Subcutaneous abdominal adipose tissue (tissue), 5 donors: ENCODE measurements around the gene SNED1.

Experiments
- H3K27ac ChIP-seq: one replicate; pipeline ENCODE4 v1.7.0; 2013; ENCODE audit warnings: low read depth, mild to moderate bottlenecking, inconsistent platforms, low read length, moderate library complexity
- H3K27me3 ChIP-seq, 5 donors: one replicate each; pipeline ENCODE4 v1.7.0; 2013; ENCODE audit warnings: low read length in 5 of 5, inconsistent platforms in 1 of 5; ENCODE audit not compliant: control insufficient read depth in 5 of 5, insufficient read depth in 4 of 5
- H3K36me3 ChIP-seq, 5 donors: one replicate each; pipeline ENCODE4 v1.7.0; 2013; ENCODE audit warnings: low read length in 5 of 5; ENCODE audit not compliant: control insufficient read depth in 5 of 5, insufficient read depth in 5 of 5
- H3K4me1 ChIP-seq, 5 donors: one replicate each; pipeline ENCODE4 v1.7.0; 2013; ENCODE audit warnings: low read length in 5 of 5, mild to moderate bottlenecking in 3 of 5, moderate library complexity in 1 of 5; ENCODE audit not compliant: control insufficient read depth in 5 of 5, insufficient read depth in 5 of 5
- H3K4me3 ChIP-seq, 5 donors: one replicate each; pipeline ENCODE4 v1.7.0; 2013; ENCODE audit warnings: low read length in 5 of 5, low read depth in 1 of 5
- H3K9ac ChIP-seq, 5 donors: one replicate each; pipeline ENCODE4 v1.7.0; 2013; ENCODE audit warnings: low read length in 5 of 5, mild to moderate bottlenecking in 4 of 5, moderate library complexity in 3 of 5
- H3K9me3 ChIP-seq, 5 donors: one replicate each; pipeline ENCODE4 v1.7.0; 2013; ENCODE audit warnings: low read length in 5 of 5; ENCODE audit not compliant: control insufficient read depth in 5 of 5
- donor health status: healthy.
- donor health status: healthy.
- donor health status: healthy.
- donor health status: healthy.
- donor health status: healthy.

Gene SNED1

GRCh38 chr2:241011751-241012510 lies 13.5 kb downstream of the SNED1 start:
- Histone ChIP-seq H3K27me3 (no peaks in the 10 kb centered on the region), H3K36me3 (peaks cover 0 to 19% (median 3%) of the 10 kb centered on the region in 5 donors), H3K4me1 (peaks cover 0 to 23% (median 18%) of the 10 kb centered on the region in 5 donors), H3K27ac (no peak overlapping the region), H3K9ac (no peak overlapping the region), H3K4me3 (no peak overlapping the region), H3K9me3 (no peaks in the 10 kb centered on the region)

DNA sequence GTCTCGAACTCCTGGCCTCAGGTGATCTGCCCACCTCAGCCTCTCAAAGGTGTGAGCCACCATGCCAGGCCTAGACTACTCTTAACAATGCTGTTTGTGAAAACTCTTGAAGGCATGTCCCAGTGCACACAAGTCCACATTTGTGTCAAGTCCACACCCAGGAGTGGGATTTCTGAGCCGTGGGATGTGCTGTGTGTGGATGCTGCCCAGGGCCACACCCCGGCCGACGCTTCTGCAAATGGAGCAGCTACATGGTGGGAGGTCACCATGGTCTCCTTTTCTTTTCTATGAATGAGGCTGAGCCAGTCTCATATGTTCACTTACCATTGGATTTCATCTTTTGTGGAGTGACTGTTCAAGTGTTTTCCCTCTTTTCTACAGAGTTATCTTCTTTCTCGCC lies 15.8 kb downstream of the SNED1 start:
- Histone ChIP-seq H3K4me1 (peaks cover 0 to 18% (median 15%) of the 10 kb centered on the region in 5 donors), H3K9me3 (no peaks in the 10 kb centered on the region), H3K27ac (no peak overlapping the region), H3K36me3 (peaks cover 0 to 40% (median 20%) of the 10 kb centered on the region in 5 donors), H3K4me3 (no peak overlapping the region), H3K9ac (no peak overlapping the region), H3K27me3 (no peaks in the 10 kb centered on the region)

GRCh38 chr2:241014764-241015163 lies 16.3 kb downstream of the SNED1 start:
- H3K4me1 ChIP-seq = peaks cover 0 to 13% (median 10%) of the 10 kb centered on the region in 5 donors
- no peak overlapping the region for H3K4me3 ChIP-seq
- no peaks in the 10 kb centered on the region for H3K9me3 ChIP-seq
- H3K27me3 ChIP-seq = no peaks in the 10 kb centered on the region
- no peak overlapping the region for H3K9ac ChIP-seq
- H3K36me3 ChIP-seq = peaks cover 0 to 45% (median 20%) of the 10 kb centered on the region in 5 donors
- no peak overlapping the region for H3K27ac ChIP-seq

GRCh38 chr2:241015439-241015838 lies 17.0 kb downstream of the SNED1 start:
- Histone ChIP-seq H3K27me3 (no peaks in the 10 kb centered on the region), H3K9me3 (no peaks in the 10 kb centered on the region), H3K4me3 (no peak overlapping the region), H3K9ac (no peak overlapping the region), H3K4me1 (peaks cover 0 to 6% (median 3%) of the 10 kb centered on the region in 5 donors), H3K27ac (no peak overlapping the region), H3K36me3 (peaks cover 0 to 51% (median 20%) of the 10 kb centered on the region in 5 donors)

GRCh38 chr2:241017228-241017940 lies 19.0 kb downstream of the SNED1 start:
- H3K4me1 ChIP-seq = no peaks in the 10 kb centered on the region
- H3K9ac ChIP-seq = no peak overlapping the region

DNA sequence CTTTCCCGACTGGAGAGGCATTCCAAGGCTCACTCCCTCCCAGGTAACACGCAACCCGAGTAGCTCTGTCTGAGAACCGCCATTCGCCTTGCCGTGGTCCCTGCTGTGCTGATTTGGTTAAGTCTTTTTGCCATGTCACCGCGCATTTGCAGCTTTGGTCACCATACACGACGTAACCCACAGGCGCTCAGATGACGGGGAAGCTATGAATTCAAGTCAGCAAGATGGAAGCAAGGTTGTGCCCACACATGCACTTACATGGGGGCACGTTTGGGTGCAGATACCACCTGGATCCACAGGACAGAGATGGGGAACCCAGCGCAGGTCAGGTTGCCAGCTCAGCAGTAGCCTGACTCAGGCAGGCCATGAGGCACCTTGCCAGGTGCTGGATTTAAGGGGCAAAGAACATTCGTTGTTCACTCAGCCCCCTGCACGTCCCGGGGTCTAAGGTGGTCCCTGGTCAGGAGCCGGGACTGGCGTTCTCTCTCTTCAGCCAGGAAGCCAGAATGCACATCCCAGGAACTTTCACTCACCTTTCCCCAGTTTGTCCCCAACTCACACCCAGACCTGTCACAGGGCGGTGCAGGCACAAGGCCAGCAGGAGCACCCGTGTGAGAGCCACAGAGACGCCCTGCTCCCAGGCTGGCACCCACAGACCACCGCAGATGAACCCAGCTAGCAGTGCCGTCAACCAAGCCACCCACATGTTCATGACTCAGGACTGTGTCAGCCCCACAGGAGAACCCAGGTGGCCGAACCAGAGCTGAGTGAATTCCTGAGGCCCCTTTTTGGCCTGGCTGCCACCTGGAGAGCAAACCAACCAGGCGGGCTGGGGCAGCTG lies 19.9 kb downstream of the SNED1 start:
- Histone ChIP-seq H3K4me3 (no peak overlapping the region), H3K9ac (no peak overlapping the region), H3K27me3 (no peaks in the 10 kb centered on the region), H3K27ac (no peak overlapping the region), H3K4me1 (no peaks in the 10 kb centered on the region), H3K9me3 (peaks cover 0 to 5% (median 0%) of the 10 kb centered on the region in 5 donors), H3K36me3 (peaks cover 4 to 53% (median 20%) of the 10 kb centered on the region in 5 donors)

More at GRCh38 chr2:241017228-241017940, 19.0 kb downstream of the SNED1 start:
- Histone ChIP-seq H3K27me3 (no peaks in the 10 kb centered on the region), H3K27ac (no peak overlapping the region), H3K4me3 (no peak overlapping the region), H3K36me3 (peaks cover 3 to 56% (median 20%) of the 10 kb centered on the region in 5 donors), H3K9me3 (peaks cover 0 to 3% (median 0%) of the 10 kb centered on the region in 5 donors)

DNA sequence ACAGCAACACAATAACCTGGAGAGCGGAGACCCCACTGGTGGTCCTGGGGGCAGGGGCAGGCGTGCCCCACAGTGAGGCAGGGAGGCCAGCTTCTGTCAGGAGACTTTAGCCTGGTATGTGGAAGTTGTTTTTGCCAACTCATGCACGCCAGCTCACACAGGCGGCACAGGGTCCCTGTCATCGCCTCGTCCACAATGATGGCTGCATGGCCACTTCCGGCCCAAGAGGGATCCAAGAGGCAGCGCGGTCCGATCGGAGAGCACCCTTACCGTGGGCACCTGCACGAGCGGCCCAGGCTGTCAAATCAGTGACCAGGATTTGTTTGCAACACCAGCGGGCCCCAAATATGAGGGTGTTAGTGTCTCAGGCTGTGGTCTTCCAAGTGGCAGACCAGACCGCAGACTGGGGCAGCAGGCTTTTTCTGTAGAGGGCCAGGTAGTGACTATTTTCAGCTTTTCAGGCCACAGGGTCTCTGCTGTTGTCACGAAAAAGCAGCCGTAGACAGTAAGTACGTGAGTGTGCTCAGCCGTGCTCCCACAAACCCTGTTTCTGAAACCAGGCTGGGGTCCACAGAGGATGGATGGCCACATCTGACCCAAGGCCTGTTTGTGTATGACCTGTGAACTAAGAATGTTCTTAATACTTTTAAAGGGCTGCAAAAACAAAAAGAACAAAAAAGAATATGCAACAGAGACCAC lies 21.2 kb downstream of the SNED1 start:
- Histone ChIP-seq H3K9ac (no peak overlapping the region), H3K4me1 (no peaks in the 10 kb centered on the region), H3K36me3 (peaks cover 4 to 45% (median 20%) of the 10 kb centered on the region in 5 donors), H3K27me3 (no peaks in the 10 kb centered on the region), H3K9me3 (peaks cover 0 to 5% (median 0%) of the 10 kb centered on the region in 5 donors), H3K27ac (no peak overlapping the region), H3K4me3 (no peak overlapping the region)

GRCh38 chr2:241020201-241020600 lies 21.8 kb downstream of the SNED1 start:
- Histone ChIP-seq H3K9me3 (peaks cover 0 to 10% (median 6%) of the 10 kb centered on the region in 5 donors), H3K36me3 (peaks cover 4 to 41% (median 18%) of the 10 kb centered on the region in 5 donors)

DNA sequence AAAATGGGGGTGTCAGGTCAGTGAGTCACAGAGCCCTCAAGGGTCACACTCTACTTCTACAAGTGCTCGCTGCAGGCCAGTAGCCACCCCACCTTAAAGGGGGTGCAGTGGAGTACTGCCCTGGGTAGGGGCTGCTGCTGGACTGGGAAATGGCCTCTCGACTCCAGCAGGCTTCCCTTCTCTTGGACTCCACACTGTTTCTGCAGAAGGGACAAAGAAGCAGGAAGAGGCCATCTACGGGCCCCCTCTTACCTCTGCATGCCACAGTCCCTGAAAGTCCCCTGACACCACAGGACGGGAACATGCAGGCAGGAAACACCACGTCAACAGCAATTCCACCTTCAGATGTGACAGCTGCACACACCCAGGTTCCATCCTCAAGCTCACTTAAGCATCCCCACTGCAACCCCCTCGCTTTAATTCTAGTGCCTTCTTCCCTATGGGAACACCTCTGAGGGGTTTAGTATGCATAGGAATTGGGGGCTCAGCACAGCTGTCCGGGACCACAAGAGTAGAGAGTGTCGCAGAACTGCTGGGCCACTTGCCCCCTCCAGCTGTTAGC lies 22.3 kb downstream of the SNED1 start:
- Histone ChIP-seq H3K9me3 (peaks cover 0 to 15% (median 9%) of the 10 kb centered on the region in 5 donors), H3K27ac (no peak overlapping the region), H3K4me3 (no peak overlapping the region), H3K27me3 (no peaks in the 10 kb centered on the region), H3K4me1 (no peaks in the 10 kb centered on the region), H3K9ac (no peak overlapping the region), H3K36me3 (peaks cover 4 to 37% (median 18%) of the 10 kb centered on the region in 5 donors)

More at GRCh38 chr2:241020201-241020600, 21.8 kb downstream of the SNED1 start:
- Histone ChIP-seq H3K27me3 (no peaks in the 10 kb centered on the region), H3K27ac (no peak overlapping the region), H3K9ac (no peak overlapping the region), H3K4me3 (no peak overlapping the region), H3K4me1 (no peaks in the 10 kb centered on the region)
